ENCODE results near the gene MACIR. TPM values are rescaled to one million over a fixed set of nuclear protein-coding genes. Genes with fewer than 3 reads are reported as not detected.
A peak's percentile ranks its signal among the peaks of the same experiment; 100 is the strongest.

The MACIR gene
- total and polyA plus RNA-seq, 2 of the 13 experiments (the other 11 are each of a cell fraction or from before 2014, with no cell fraction given) = 2.4 to 4.4 TPM

DNA sequence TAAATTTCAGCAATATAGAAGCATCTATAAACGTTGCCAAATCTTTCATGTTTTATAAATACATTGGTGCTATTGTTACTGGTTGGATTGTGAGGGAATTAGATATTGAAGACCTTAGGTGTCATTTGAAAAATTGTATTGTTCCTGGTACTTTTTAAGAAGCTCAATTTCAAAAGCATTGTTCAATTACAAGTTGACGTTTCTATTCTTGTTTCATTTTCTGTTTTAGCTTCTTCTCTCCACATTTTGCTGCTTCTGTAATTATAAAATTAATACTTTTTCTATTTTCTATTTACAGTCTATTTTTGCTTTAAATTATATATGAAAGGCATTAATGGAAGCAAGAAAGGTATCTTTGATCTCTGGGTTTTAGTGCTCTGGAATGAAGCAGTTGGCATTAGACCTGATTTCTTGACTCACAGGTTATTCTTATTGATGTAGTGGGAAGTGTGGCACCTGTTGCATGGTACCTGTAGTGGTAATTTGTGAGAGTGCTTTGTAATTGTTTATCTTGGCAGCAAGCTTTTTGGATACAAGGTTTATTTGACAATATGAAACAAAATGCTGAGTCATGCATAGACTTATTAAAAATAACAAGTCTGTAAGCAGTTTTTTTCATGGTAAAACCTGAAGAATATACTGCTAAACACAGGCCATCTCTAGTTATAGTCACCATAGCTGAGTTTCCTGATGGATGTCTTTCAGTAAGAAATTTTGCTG is 13.2 kb downstream of the MACIR start:
- no peak overlapping the region for H3K4me3 ChIP-seq (replicated peaks in 1 of 3; ENCODE audit: insufficient read depth in 1 of 3, low read depth in 2 of 3, low read length in 3 of 3)
- 0 out of 5 replicates have a peak, but pooled peaks cover 2 to 3% of the 10 kb centered on the region in 2 experiments for H3K36me3 ChIP-seq (replicated peaks in 1 of 2; ENCODE audit: control insufficient read depth in 1 of 2, insufficient read depth in 2 of 2, low read length in 2 of 2)
- in situ Hi-C loops (cut with HindIII; ENCODE audit: extremely low pct_ligation_motif_present, low pct_unique_long_range_greater_than_20kb) = no loop called here
- WGBS (ENCODE audit: low lambda C conversion rate) = 84% methylated on average over 2 of the region's 2 CpGs
- CTCF ChIA-PET (ENCODE audit: low intra/inter-chr PET ratio, low total read pairs) = no interaction called here
- no peak overlapping the region for H2AFZ ChIP-seq (ENCODE audit: low read length)
- DNase-seq (ENCODE audit: low spot score) (no peak), FAIRE-seq (no peak), ATAC-seq (no peak)
- H3K4me2 ChIP-seq (ENCODE audit: low read depth, low read length) = no peak overlapping the region
- H3K79me2 ChIP-seq (ENCODE audit: insufficient read depth, low read length) = peaks cover 2% of the 10 kb centered on the region
- intact Hi-C loops (cut with micrococcal nuclease; ENCODE audit: unreplicated experiment) = no loop called here
- no peaks in the 10 kb centered on the region for H3K4me1 ChIP-seq (ENCODE audit: insufficient read depth, low read length)
- no peak overlapping the region for H3K27ac ChIP-seq (ENCODE audit: extremely low read length, insufficient read depth, low read length)
- H4K20me1 ChIP-seq (ENCODE audit: insufficient read depth, low read length) = no peaks in the 10 kb centered on the region
- no peaks in the 10 kb centered on the region for H3K27me3 ChIP-seq (ENCODE audit: control insufficient read depth in 1 of 2, insufficient read depth in 2 of 2, low read length in 2 of 2)
- POLR2A ChIA-PET = no interaction called here
- BruUV-seq (replicated peaks) = no TSS peak
- H3K9me3 ChIP-seq (ENCODE audit: low read length) = no peaks in the 10 kb centered on the region
- H3K9ac ChIP-seq (ENCODE audit: insufficient read depth, low read depth, low read length) = no peak overlapping the region
- TF ChIP-seq, protein P1, sequence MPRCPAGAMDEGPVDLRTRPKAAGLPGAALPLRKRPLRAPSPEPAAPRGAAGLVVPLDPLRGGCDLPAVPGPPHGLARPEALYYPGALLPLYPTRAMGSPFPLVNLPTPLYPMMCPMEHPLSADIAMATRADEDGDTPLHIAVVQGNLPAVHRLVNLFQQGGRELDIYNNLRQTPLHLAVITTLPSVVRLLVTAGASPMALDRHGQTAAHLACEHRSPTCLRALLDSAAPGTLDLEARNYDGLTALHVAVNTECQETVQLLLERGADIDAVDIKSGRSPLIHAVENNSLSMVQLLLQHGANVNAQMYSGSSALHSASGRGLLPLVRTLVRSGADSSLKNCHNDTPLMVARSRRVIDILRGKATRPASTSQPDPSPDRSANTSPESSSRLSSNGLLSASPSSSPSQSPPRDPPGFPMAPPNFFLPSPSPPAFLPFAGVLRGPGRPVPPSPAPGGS (CRISPR knock-in tag; IDR thresholded peaks at IDR 0.05) = no peak
- no peak for TF ChIP-seq TP53 (CRISPR knock-in tag; conservative IDR thresholded peaks at IDR 0.05)
- TF ChIP-seq, protein P2, sequence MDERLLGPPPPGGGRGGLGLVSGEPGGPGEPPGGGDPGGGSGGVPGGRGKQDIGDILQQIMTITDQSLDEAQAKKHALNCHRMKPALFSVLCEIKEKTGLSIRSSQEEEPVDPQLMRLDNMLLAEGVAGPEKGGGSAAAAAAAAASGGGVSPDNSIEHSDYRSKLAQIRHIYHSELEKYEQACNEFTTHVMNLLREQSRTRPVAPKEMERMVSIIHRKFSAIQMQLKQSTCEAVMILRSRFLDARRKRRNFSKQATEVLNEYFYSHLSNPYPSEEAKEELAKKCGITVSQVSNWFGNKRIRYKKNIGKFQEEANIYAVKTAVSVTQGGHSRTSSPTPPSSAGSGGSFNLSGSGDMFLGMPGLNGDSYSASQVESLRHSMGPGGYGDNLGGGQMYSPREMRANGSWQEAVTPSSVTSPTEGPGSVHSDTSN (CRISPR knock-in tag; IDR thresholded peaks at IDR 0.05) = no peak
- TF ChIP-seq MAFK (conservative IDR thresholded peaks at IDR 0.05 in 1 of 2, IDR thresholded peaks at IDR 0.05 in 1 of 2; ENCODE audit: low read length in 2 of 2) = peak; percentile 78 to 86
- TF ChIP-seq RORA (CRISPR knock-in tag; IDR thresholded peaks at IDR 0.05) = no peak
- TF ChIP-seq BRD4 (CRISPR knock-in tag; IDR thresholded peaks at IDR 0.05) = no peak
- TF ChIP-seq, protein P3, sequence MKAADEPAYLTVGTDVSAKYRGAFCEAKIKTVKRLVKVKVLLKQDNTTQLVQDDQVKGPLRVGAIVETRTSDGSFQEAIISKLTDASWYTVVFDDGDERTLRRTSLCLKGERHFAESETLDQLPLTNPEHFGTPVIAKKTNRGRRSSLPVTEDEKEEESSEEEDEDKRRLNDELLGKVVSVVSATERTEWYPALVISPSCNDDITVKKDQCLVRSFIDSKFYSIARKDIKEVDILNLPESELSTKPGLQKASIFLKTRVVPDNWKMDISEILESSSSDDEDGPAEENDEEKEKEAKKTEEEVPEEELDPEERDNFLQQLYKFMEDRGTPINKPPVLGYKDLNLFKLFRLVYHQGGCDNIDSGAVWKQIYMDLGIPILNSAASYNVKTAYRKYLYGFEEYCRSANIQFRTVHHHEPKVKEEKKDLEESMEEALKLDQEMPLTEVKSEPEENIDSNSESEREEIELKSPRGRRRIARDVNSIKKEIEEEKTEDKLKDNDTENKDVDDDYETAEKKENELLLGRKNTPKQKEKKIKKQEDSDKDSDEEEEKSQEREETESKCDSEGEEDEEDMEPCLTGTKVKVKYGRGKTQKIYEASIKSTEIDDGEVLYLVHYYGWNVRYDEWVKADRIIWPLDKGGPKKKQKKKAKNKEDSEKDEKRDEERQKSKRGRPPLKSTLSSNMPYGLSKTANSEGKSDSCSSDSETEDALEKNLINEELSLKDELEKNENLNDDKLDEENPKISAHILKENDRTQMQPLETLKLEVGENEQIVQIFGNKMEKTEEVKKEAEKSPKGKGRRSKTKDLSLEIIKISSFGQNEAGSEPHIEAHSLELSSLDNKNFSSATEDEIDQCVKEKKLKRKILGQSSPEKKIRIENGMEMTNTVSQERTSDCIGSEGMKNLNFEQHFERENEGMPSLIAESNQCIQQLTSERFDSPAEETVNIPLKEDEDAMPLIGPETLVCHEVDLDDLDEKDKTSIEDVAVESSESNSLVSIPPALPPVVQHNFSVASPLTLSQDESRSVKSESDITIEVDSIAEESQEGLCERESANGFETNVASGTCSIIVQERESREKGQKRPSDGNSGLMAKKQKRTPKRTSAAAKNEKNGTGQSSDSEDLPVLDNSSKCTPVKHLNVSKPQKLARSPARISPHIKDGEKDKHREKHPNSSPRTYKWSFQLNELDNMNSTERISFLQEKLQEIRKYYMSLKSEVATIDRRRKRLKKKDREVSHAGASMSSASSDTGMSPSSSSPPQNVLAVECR (CRISPR knock-in tag; IDR thresholded peaks at IDR 0.05; ENCODE audit: borderline replicate concordance) = no peak
- TF ChIP-seq MXD4 (CRISPR knock-in tag; IDR thresholded peaks at IDR 0.05) = no peak
- TF ChIP-seq BCL6 (CRISPR knock-in tag; IDR thresholded peaks at IDR 0.05) = no peak
- TF ChIP-seq, protein P4, sequence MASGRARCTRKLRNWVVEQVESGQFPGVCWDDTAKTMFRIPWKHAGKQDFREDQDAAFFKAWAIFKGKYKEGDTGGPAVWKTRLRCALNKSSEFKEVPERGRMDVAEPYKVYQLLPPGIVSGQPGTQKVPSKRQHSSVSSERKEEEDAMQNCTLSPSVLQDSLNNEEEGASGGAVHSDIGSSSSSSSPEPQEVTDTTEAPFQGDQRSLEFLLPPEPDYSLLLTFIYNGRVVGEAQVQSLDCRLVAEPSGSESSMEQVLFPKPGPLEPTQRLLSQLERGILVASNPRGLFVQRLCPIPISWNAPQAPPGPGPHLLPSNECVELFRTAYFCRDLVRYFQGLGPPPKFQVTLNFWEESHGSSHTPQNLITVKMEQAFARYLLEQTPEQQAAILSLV (CRISPR knock-in tag; IDR thresholded peaks at IDR 0.05; ENCODE audit: borderline replicate concordance) = no peak
- TF ChIP-seq MIER3 (CRISPR knock-in tag; IDR thresholded peaks at IDR 0.05; ENCODE audit: borderline replicate concordance) = no peak
- TF ChIP-seq SATB2 (CRISPR knock-in tag; IDR thresholded peaks at IDR 0.05) = no peak
- peak; percentile 83 for TF ChIP-seq MAFF (IDR thresholded peaks at IDR 0.05; ENCODE audit: low read depth, low read length)
- TF ChIP-seq ZNF737 (CRISPR knock-in tag; IDR thresholded peaks at IDR 0.05; ENCODE audit: borderline replicate concordance) = no peak
- TF ChIP-seq ZNF788 (CRISPR knock-in tag; IDR thresholded peaks at IDR 0.05; ENCODE audit: borderline replicate concordance) = no peak

Data from HepG2 (cell line).